A673 (cell line): Measurements from ENCODE around the gene FBXW5. TPM values are rescaled to one million over a fixed set of nuclear protein-coding genes. Genes with fewer than 3 reads are reported as not detected.

Experiments
- BruUV-seq: library from RNA; stranded (reverse); fragments of 400-500 nt; replicated peaks from 2 replicates; lab custom pipeline; 2021; lab: Mats Ljungman, UMichigan
- CTCF ChIA-PET: fragments of 300-600 bp; sonication (Branson Sonifier 250); formaldehyde crosslinking; loops from one replicate; lab custom pipeline; 2022; ENCODE audit warnings: antibody characterized with exemption; lab: Charles Lee
- POLR2A ChIA-PET: fragments of 300-600 bp; sonication (Branson Sonifier 250); formaldehyde crosslinking; loops from one replicate; lab custom pipeline; 2022; ENCODE audit warnings: antibody characterized with exemption; ENCODE audit not compliant: low non-redundant PET; lab: Charles Lee
- DNase-seq: peaks from one replicate; pipeline ENCODE4 v3.0.0-alpha.2; 2015; ENCODE audit warnings: low spot score
- H3K27ac ChIP-seq: fragments of 200-600 bp; sonication (generic); 2 replicates; pipeline ENCODE4 v1.5.1; 2016; ENCODE audit warnings: mixed run types, low read depth, mild to moderate bottlenecking, mixed read lengths, antibody characterized with exemption, low read length; ENCODE audit not compliant: poor library complexity, severe bottlenecking
- H3K27me3 ChIP-seq: fragments of 200-600 bp; sonication (generic); replicated peaks from 2 replicates; pipeline ENCODE4 v1.6.1; 2017; ENCODE audit warnings: mixed run types, low read depth, mild to moderate bottlenecking, mixed read lengths, antibody characterized with exemption, low read length; ENCODE audit not compliant: insufficient read depth, poor library complexity
- H3K36me3 ChIP-seq: fragments of 200-600 bp; sonication (generic); 2 replicates; pipeline ENCODE4 v1.6.1; 2016; ENCODE audit warnings: mixed run types, mild to moderate bottlenecking, mixed read lengths, antibody characterized with exemption, low read length; ENCODE audit not compliant: insufficient read depth, poor library complexity, severe bottlenecking
- H3K4me1 ChIP-seq: fragments of 200-600 bp; sonication (generic); 2 replicates; pipeline ENCODE4 v1.6.1; 2017; ENCODE audit warnings: mixed run types, mild to moderate bottlenecking, mixed read lengths, antibody characterized with exemption, low read length; ENCODE audit not compliant: insufficient read depth, poor library complexity, severe bottlenecking
- H3K4me3 ChIP-seq: fragments of 200-600 bp; sonication (generic); 2 replicates; pipeline ENCODE4 v1.5.1; 2016; ENCODE audit warnings: low read depth, mixed run types, mild to moderate bottlenecking, mixed read lengths, low read length; ENCODE audit not compliant: poor library complexity, severe bottlenecking
- H3K9me3 ChIP-seq: fragments of 200-600 bp; sonication (generic); 2 replicates; pipeline ENCODE4 v1.6.1; 2016; ENCODE audit warnings: mixed run types, low read depth, mild to moderate bottlenecking, mixed read lengths, antibody characterized with exemption, low read length; ENCODE audit not compliant: poor library complexity, severe bottlenecking
- CTCF ChIP-seq: fragments of 300-800, 200-600 bp; sonication (generic); conservative IDR thresholded peaks from 2 replicates; pipeline ENCODE4 v1.5.1; 2017; ENCODE audit warnings: low read depth, mild to moderate bottlenecking, antibody characterized with exemption, low read length, moderate library complexity, mixed read lengths
- EZH2 ChIP-seq: fragments of 200-600 bp; sonication (generic); IDR thresholded peaks from 2 replicates; pipeline ENCODE4 v1.6.1; 2017; ENCODE audit warnings: borderline replicate concordance, low read depth, mild to moderate bottlenecking, mixed read lengths, antibody characterized with exemption, low read length; ENCODE audit not compliant: poor library complexity, severe bottlenecking
- intact Hi-C: fragments of 100-400 bp; cut with micrococcal nuclease; formaldehyde crosslinking; loops from one replicate; pipeline ENCODE4 v1.10.0; 2022; ENCODE audit not compliant: unreplicated experiment
- total RNA-seq: library from RNA; stranded (reverse); gene quantifications from 2 replicates; pipeline ENCODE4 v1.2.3, GENCODE V29; 2021

Gene FBXW5
- total RNA-seq, 1 experiment from 2014 or later, result 81.8 TPM

- intact Hi-C loops, result no loop called here
- POLR2A ChIA-PET, result interaction anchor here (0.6 kb wide), 1 partner anchor 257 kb away, joined by 6 read pairs; no protein-coding TSS in a partner anchor
- DNase-seq, result no peak
- no peaks in the 10 kb centered on the region for H3K36me3 ChIP-seq
- no peak for TF ChIP-seq CTCF
- no peak for TF ChIP-seq EZH2
- BruUV-seq, result no TSS peak
- no peak overlapping the region for H3K4me3 ChIP-seq
- no peaks in the 10 kb centered on the region for H3K27me3 ChIP-seq
- CTCF ChIA-PET, result no interaction called here
- no peaks in the 10 kb centered on the region for H3K4me1 ChIP-seq
- H3K27ac ChIP-seq, result no peak overlapping the region
- no peaks in the 10 kb centered on the region for H3K9me3 ChIP-seq
Observed at GRCh38 chr9:136934277-136934676, 10.3 kb downstream of the FBXW5 start.

- no peaks in the 10 kb centered on the region for H3K4me1 ChIP-seq
Observed at GRCh38 chr9:136931611-136932130, 12.9 kb downstream of the FBXW5 start.

GRCh38 chr9:136930014-136930413, 14.5 kb downstream of the FBXW5 start:
- intact Hi-C loops, result no loop called here
- POLR2A ChIA-PET, result no interaction called here
- no TSS peak for BruUV-seq

More at GRCh38 chr9:136931611-136932130, 12.9 kb downstream of the FBXW5 start:
- H3K27me3 ChIP-seq, result no peaks in the 10 kb centered on the region
- intact Hi-C loops, result no loop called here
- H3K36me3 ChIP-seq, result peaks cover 3% of the 10 kb centered on the region
- no peak overlapping the region for H3K4me3 ChIP-seq
- no peak for DNase-seq
- TF ChIP-seq CTCF, result no peak
- no peak for TF ChIP-seq EZH2
- BruUV-seq, result no TSS peak
- ChIA-PET POLR2A (no interaction called here), CTCF (no interaction called here)
- H3K9me3 ChIP-seq, result no peaks in the 10 kb centered on the region
- no peak overlapping the region for H3K27ac ChIP-seq

More at GRCh38 chr9:136930014-136930413, 14.5 kb downstream of the FBXW5 start:
- H3K4me1 ChIP-seq, result no peaks in the 10 kb centered on the region
- no peak for DNase-seq
- CTCF ChIA-PET, result no interaction called here
- H3K4me3 ChIP-seq, result no peak overlapping the region
- H3K27ac ChIP-seq, result no peak overlapping the region
- no peaks in the 10 kb centered on the region for H3K27me3 ChIP-seq
- peaks cover 15% of the 10 kb centered on the region for H3K36me3 ChIP-seq
- TF ChIP-seq CTCF, result no peak
- TF ChIP-seq EZH2, result no peak
- no peaks in the 10 kb centered on the region for H3K9me3 ChIP-seq
